K562 (cell line): ENCODE data around the gene NLRP5. TPM values are rescaled to one million over a fixed set of nuclear protein-coding genes. Genes with fewer than 3 reads are reported as not detected.

Experiments used
- ATAC-seq: fragments of 200-7000 bp; cut with Tn5 transposase; 3 replicates; pipeline ENCODE4 v1.9.1; 2020; ENCODE audit warnings: moderate library complexity
- BruUV-seq: library from RNA; stranded (reverse); fragments of 400-500 nt; replicated peaks from 2 replicates; lab custom pipeline; 2021; lab: Mats Ljungman, UMichigan
- CTCF ChIA-PET: fragments of 300-600 bp; formaldehyde crosslinking; extraction: SDS; loops from one replicate; lab custom pipeline; 2021; ENCODE audit warnings: low intra/inter-chr PET ratio; lab: Yijun Ruan, JAX
- POLR2A ChIA-PET: fragments of 300-600, 350-650 bp; sonication (Branson Sonifier 250); formaldehyde crosslinking; extraction: SDS; loops from one replicate; lab custom pipeline; 2021; ENCODE audit warnings: antibody characterized with exemption, inconsistent platforms; lab: Yijun Ruan, JAX
- DNase-seq, 4 experiments: peaks; one replicate each; pipeline versions ENCODE4 v3.0.0 to v3.0.0-alpha.2; 2011 to 2018; ENCODE audit warnings: low spot score in 3 of 4, mixed read lengths in 3 of 4; ENCODE audit errors: extremely low read depth in 1 of 4
- FAIRE-seq: peaks from 2 replicates; lab custom pipeline; 2011; peaks lifted over from hg19 to GRCh38; lab: Jason Lieb, UNC
- H2AFZ ChIP-seq: 2 replicates; pipeline ENCODE4 v1.6.0; 2011; ENCODE audit warnings: low read depth, low read length, control low read depth, inconsistent platforms
- H3K27ac ChIP-seq: fragments of 200-600 bp; 3 replicates; pipeline ENCODE4 v1.8.0; 2011; ENCODE audit warnings: low read depth, mild to moderate bottlenecking, control low read depth, inconsistent platforms, low read length, moderate library complexity, mixed read lengths; ENCODE audit errors: extremely low read depth
- H3K27me3 ChIP-seq, 2 experiments: fragments of 300-600 bp in 1 of 2; 2 replicates in 1 of 2; 3 replicates in 1 of 2; pipeline versions ENCODE4 v1.6.0 to v1.8.0; 2011; ENCODE audit warnings: inconsistent platforms in 2 of 2, low read length in 2 of 2, mild to moderate bottlenecking in 1 of 2, mixed read lengths in 1 of 2, moderate library complexity in 1 of 2; ENCODE audit not compliant: control insufficient read depth in 2 of 2, insufficient read depth in 2 of 2
- H3K36me3 ChIP-seq: fragments of 300-600 bp; 3 replicates; pipeline ENCODE4 v1.8.0; 2011; ENCODE audit warnings: mild to moderate bottlenecking, low read length, inconsistent platforms; ENCODE audit not compliant: control insufficient read depth, insufficient read depth
- H3K4me1 ChIP-seq, 2 experiments: fragments of 200-600 bp in 1 of 2; replicated peaks in 1 of 2; 2 replicates in 1 of 2; 3 replicates in 1 of 2; pipeline versions ENCODE4 v1.5.1 to v1.8.0; 2011; ENCODE audit warnings: inconsistent platforms in 2 of 2, low read length in 2 of 2, mild to moderate bottlenecking in 1 of 2, mixed read lengths in 1 of 2, moderate library complexity in 1 of 2; ENCODE audit not compliant: control insufficient read depth in 2 of 2, insufficient read depth in 2 of 2
- H3K4me2 ChIP-seq: 2 replicates; pipeline ENCODE4 v1.6.1; 2011; ENCODE audit warnings: low read length, control low read depth, inconsistent platforms, mixed read lengths; ENCODE audit not compliant: insufficient read depth
- H3K4me3 ChIP-seq: fragments of 200-600 bp; sonication (generic), shearing (Covaris generic); 2 replicates; pipeline ENCODE4 v1.5.1; 2016; ENCODE audit warnings: control low read depth, inconsistent platforms
- H3K79me2 ChIP-seq: fragments of 200-600 bp; 3 replicates; pipeline ENCODE4 v1.8.0; 2011; ENCODE audit warnings: low read length, inconsistent platforms; ENCODE audit not compliant: control insufficient read depth, insufficient read depth
- H3K9ac ChIP-seq, 2 experiments: 2 replicates each; pipeline versions ENCODE4 v1.6.0 to v1.6.1; 2011; ENCODE audit warnings: low read depth in 2 of 2, low read length in 2 of 2, control low read depth in 1 of 2, inconsistent platforms in 1 of 2, mild to moderate bottlenecking in 1 of 2, mixed read lengths in 1 of 2; ENCODE audit not compliant: insufficient read depth in 1 of 2
- H3K9me1 ChIP-seq: one replicate; pipeline ENCODE4 v1.6.0; 2011; ENCODE audit warnings: inconsistent platforms, mild to moderate bottlenecking, low read length, moderate library complexity; ENCODE audit not compliant: control insufficient read depth, insufficient read depth
- H3K9me3 ChIP-seq: replicated peaks from 2 replicates; pipeline ENCODE4 v1.5.1; 2011; ENCODE audit warnings: low read depth, low read length, inconsistent platforms; ENCODE audit not compliant: control insufficient read depth, insufficient read depth
- H4K20me1 ChIP-seq: replicated peaks from 2 replicates; pipeline ENCODE4 v1.6.1; 2011; ENCODE audit warnings: low read length, inconsistent platforms, mixed read lengths; ENCODE audit not compliant: control insufficient read depth, insufficient read depth
- CTBP1 ChIP-seq: fragments of 450-650 bp; IDR thresholded peaks from 2 replicates; pipeline ENCODE4 v1.6.1; 2016; ENCODE audit warnings: borderline replicate concordance
- HMGN3 ChIP-seq: IDR thresholded peaks from 2 replicates; pipeline ENCODE4 v1.6.1; 2011; ENCODE audit warnings: borderline replicate concordance, low read depth, mild to moderate bottlenecking, mixed read lengths, low read length; ENCODE audit not compliant: insufficient read length; ENCODE audit errors: extremely low read depth
- NFIC ChIP-seq: fragments of 450-650 bp; IDR thresholded peaks from 2 replicates; pipeline ENCODE4 v1.6.1; 2017; ENCODE audit warnings: mild to moderate bottlenecking, inconsistent platforms
- NRF1 ChIP-seq, 2 experiments: fragments of 450-650 bp; IDR thresholded peaks in 1 of 2; conservative IDR thresholded peaks in 1 of 2; 2 replicates each; pipeline ENCODE4 v1.6.1; 2014; ENCODE audit warnings: mild to moderate bottlenecking in 2 of 2
- PHB2 ChIP-seq: fragments of 450-650 bp; IDR thresholded peaks from 2 replicates; pipeline ENCODE4 v1.6.1; 2017; ENCODE audit warnings: low read depth
- POLR2G ChIP-seq: fragments of 200-400 bp; formaldehyde crosslinking; IDR thresholded peaks from 2 replicates; pipeline ENCODE4 v1.6.1; 2017; ENCODE audit warnings: low read depth, mild to moderate bottlenecking, antibody characterized with exemption, low read length, moderate library complexity
- PRDM10 ChIP-seq: fragments of 450-650 bp; IDR thresholded peaks from 2 replicates; pipeline ENCODE4 v1.6.1; 2018; ENCODE audit not compliant: partially characterized antibody
- RBFOX2 ChIP-seq: fragments of 200-400 bp; formaldehyde crosslinking; IDR thresholded peaks from 2 replicates; pipeline ENCODE4 v1.6.1; 2017; ENCODE audit warnings: low read depth, mild to moderate bottlenecking, low read length, moderate library complexity
- SMC3 ChIP-seq: conservative IDR thresholded peaks from 2 replicates; pipeline ENCODE4 v1.6.1; 2011; ENCODE audit warnings: low read depth, low read length, improper control_type of control experiment; ENCODE audit not compliant: insufficient read depth
- ZBTB33 ChIP-seq: sonication (generic); formaldehyde crosslinking; IDR thresholded peaks from 2 replicates; pipeline ENCODE4 v1.8.1; 2023; ENCODE audit warnings: mild to moderate bottlenecking, missing genetic modification reagents
- ZNF23 ChIP-seq: fragments of 250-450 bp; sonication (Bioruptor Pico); IDR thresholded peaks from 2 replicates; pipeline ENCODE4 v1.4.0; 2020; ENCODE audit warnings: mild to moderate bottlenecking
- WGBS: fragments of 100-300 bp; shearing (Covaris generic); methylation state at CpG from one replicate; pipeline ENCODE4 v1.1.6; 2016; ENCODE audit warnings: low coverage, mixed read lengths; ENCODE audit not compliant: insufficient coverage; ENCODE audit errors: missing lambda C conversion rate; 5-methylcytosine and 5-hydroxymethylcytosine counted together
- in situ Hi-C: fragments of 300-500 bp; cut with MboI; formaldehyde crosslinking; loops from 4 replicates; pipeline ENCODE4 v1.15.0; 2018; ENCODE audit warnings: inconsistent platforms, mixed read lengths
- intact Hi-C: fragments of 100-400 bp; cut with micrococcal nuclease; formaldehyde crosslinking; loops from 2 replicates; pipeline ENCODE4 v1.14.2; 2022
- polyA plus RNA-seq, 8 experiments: library from polyadenylated mRNA; depleted of rRNA in 4 of 8; stranded (reverse) in 5 of 8; unstranded in 3 of 8; fragments of >200 nt; fragmentation: Nextera tagmentation in 2 of 8; fragmentation: Illumina TruSeq in 1 of 8; extraction: Ambion mirVana in 2 of 8; extraction: Trizol in 1 of 8; gene quantifications; 2 replicates each; pipeline versions ENCODE4 v1.2.1 to v1.2.3, GENCODE V29; 2011 to 2014; ENCODE audit warnings: inconsistent platforms in 1 of 8, missing spikeins in 1 of 8
- total RNA-seq, 7 experiments: library from RNA; depleted of rRNA in 6 of 7; stranded (reverse); fragments of >200 nt in 6 of 7; fragmentation: Illumina TruSeq in 2 of 7; extraction: Trizol in 2 of 7; gene quantifications; 2 replicates each; pipeline versions ENCODE4 v1.2.1 to v1.2.3, GENCODE V29; 2011 to 2021; ENCODE audit warnings: low replicate concordance in 1 of 7

NLRP5 gene
- total and polyA plus RNA-seq, 9 of the 15 experiments (the other 6 are each of a cell fraction or from before 2014, with no cell fraction given) = 0.04 to 0.07 TPM; not detected in 7

- no TSS peak for BruUV-seq
- no peak overlapping the region for H2AFZ ChIP-seq
- H3K9me3 ChIP-seq = peaks cover 4% of the 10 kb centered on the region; the same call in 1 of the 2 replicates
- peaks cover 24% of the 10 kb centered on the region for H4K20me1 ChIP-seq
- H3K79me2 ChIP-seq = peaks cover 97% of the 10 kb centered on the region
- no peak overlapping the region for H3K27ac ChIP-seq
- no peaks in the 10 kb centered on the region for H3K27me3 ChIP-seq
- WGBS = 66% methylated on average over 11 of the region's 12 CpGs
- peak in 1 of 4 experiments; percentile 14 for DNase-seq
- peaks cover 61% of the 10 kb centered on the region for H3K36me3 ChIP-seq
- peaks cover 12% of the 10 kb centered on the region for H3K9me1 ChIP-seq
- ChIA-PET POLR2A (interaction anchor here (0.6 to 1.2 kb wide), 6 partner anchors 9 to 78 kb away, joined by 3 to 4 read pairs (median 3); no protein-coding TSS in a partner anchor), CTCF (no interaction called here)
- H3K4me3 ChIP-seq = no peak overlapping the region
- peak overlapping the region in 1 of 2 experiments; percentile 83; a peak in 2 of 4 replicates for H3K9ac ChIP-seq
- in situ Hi-C loops = no loop called here
- no peak overlapping the region for H3K4me2 ChIP-seq
- FAIRE-seq = no peak
- intact Hi-C loops = no loop called here
- peaks cover 8 to 65% of the 10 kb centered on the region in 2 experiments; a peak in 3 of 5 replicates for H3K4me1 ChIP-seq
- peak; percentile 78 for ATAC-seq
- TF ChIP-seq NRF1 (conservative IDR thresholded peaks at IDR 0.05 in 1 of 2, IDR thresholded peaks at IDR 0.05 in 1 of 2) = no peak
- peak; percentile 45; the same call in 1 of the 2 replicates for TF ChIP-seq POLR2G
- no peak for TF ChIP-seq HMGN3
- no peak for TF ChIP-seq SMC3
- TF ChIP-seq CTBP1 = no peak
- peak; percentile 34; the same call in 1 of the 2 replicates for TF ChIP-seq RBFOX2
- peak; percentile 53 for TF ChIP-seq PRDM10
- TF ChIP-seq PHB2 = no peak
- peak; percentile 52; the same call in 1 of the 2 replicates for TF ChIP-seq NFIC
- TF ChIP-seq ZNF23 (CRISPR knock-in tag) = no peak
- peak; percentile 51; the same call in 1 of the 2 replicates for TF ChIP-seq ZBTB33 (CRISPR knock-in tag)
Measured at GRCh38 chr19:56110515-56111448, 124.2 kb downstream of the NLRP5 start.
